HCT116 (cell line): Measurements from ENCODE around the gene YY1. TPM values are rescaled to one million over a fixed set of nuclear protein-coding genes. Genes with fewer than 3 reads are reported as not detected.

Experiments used
- ATAC-seq: fragments of 200-7000 bp; cut with Tn5 transposase; 2 replicates; pipeline ENCODE4 v1.9.1; 2020; ENCODE audit warnings: mild to moderate bottlenecking, moderate library complexity
- BruUV-seq: library from RNA; stranded (reverse); fragments of 400-500 nt; replicated peaks from 2 replicates; lab custom pipeline; 2021; lab: Mats Ljungman, UMichigan
- CTCF ChIA-PET: fragments of 300-600 bp; sonication (Branson Sonifier 250); formaldehyde crosslinking; loops from one replicate; lab custom pipeline; 2021; ENCODE audit warnings: antibody characterized with exemption; lab: Charles Lee
- POLR2A ChIA-PET: fragments of 300-600, 350-600 bp; sonication (Branson Sonifier 250); formaldehyde crosslinking; loops from one replicate; lab custom pipeline; 2021; ENCODE audit warnings: antibody characterized with exemption; lab: Charles Lee
- RAD21 ChIA-PET, 2 experiments: fragments of 300-600 bp; sonication (Branson Sonifier 250); formaldehyde crosslinking; loops; one replicate each; lab custom pipeline; 2023; ENCODE audit warnings: low total read pairs in 2 of 2; ENCODE audit not compliant: uncharacterized antibody in 2 of 2, unreplicated experiment in 2 of 2, low non-redundant PET in 1 of 2; lab: Charles Lee
- DNase-seq: peaks from one replicate; pipeline ENCODE4 v3.0.0-alpha.2; 2010; ENCODE audit warnings: low read depth, low spot score
- H2AFZ ChIP-seq: fragments of 200-600 bp; shearing (Covaris generic), sonication (generic); 2 replicates; pipeline ENCODE4 v1.6.1; 2017; ENCODE audit warnings: low read depth, mixed run types, mixed read lengths, antibody characterized with exemption, low read length; ENCODE audit not compliant: poor library complexity, severe bottlenecking
- H3K27ac ChIP-seq: 2 replicates; pipeline ENCODE4 v1.5.1; 2012; ENCODE audit warnings: low read depth, low read length
- H3K27me3 ChIP-seq: fragments of 200-600 bp; sonication (generic); 2 replicates; pipeline ENCODE4 v1.6.1; 2016; ENCODE audit warnings: mixed run types, low read length, mixed read lengths; ENCODE audit not compliant: insufficient read depth
- H3K36me3 ChIP-seq, 2 experiments: fragments of 200-500 bp in 1 of 2; fragments of 200-600 bp in 1 of 2; sonication (Bioruptor generic) in 1 of 2; sonication (generic) in 1 of 2; 2 replicates each; pipeline versions ENCODE4 v1.5.1 to v1.6.1; 2014 to 2016; ENCODE audit warnings: low read length in 2 of 2, inconsistent platforms in 1 of 2, mixed read lengths in 1 of 2, mixed run types in 1 of 2; ENCODE audit not compliant: insufficient read depth in 2 of 2, control insufficient read depth in 1 of 2
- H3K4me1 ChIP-seq, 2 experiments: fragments of 200-600 bp in 1 of 2; sonication (generic) in 1 of 2; 2 replicates each; pipeline versions ENCODE4 v1.5.1 to v1.6.1; 2012 to 2017; ENCODE audit warnings: low read length in 2 of 2, inconsistent platforms in 1 of 2, mild to moderate bottlenecking in 1 of 2, mixed read lengths in 1 of 2, mixed run types in 1 of 2, moderate library complexity in 1 of 2; ENCODE audit not compliant: insufficient read depth in 2 of 2, control insufficient read depth in 1 of 2
- H3K4me2 ChIP-seq: fragments of 200-600 bp; sonication (generic); 2 replicates; pipeline ENCODE4 v1.6.1; 2017; ENCODE audit warnings: mixed run types, low read length, mixed read lengths
- H3K4me3 ChIP-seq, 2 experiments: fragments of 200-600 bp in 1 of 2; sonication (generic) in 1 of 2; replicated peaks in 1 of 2; 2 replicates each; pipeline ENCODE4 v1.5.1; 2011 to 2016; ENCODE audit warnings: low read length in 2 of 2, control low read depth in 1 of 2, low read depth in 1 of 2, mild to moderate bottlenecking in 1 of 2, mixed read lengths in 1 of 2, mixed run types in 1 of 2
- H3K79me2 ChIP-seq: fragments of 200-600 bp; sonication (generic); 2 replicates; pipeline ENCODE4 v1.6.1; 2017; ENCODE audit warnings: mild to moderate bottlenecking, mixed run types, low read length, moderate library complexity, mixed read lengths; ENCODE audit not compliant: insufficient read depth
- H3K9ac ChIP-seq: fragments of 200-600 bp; sonication (generic); 2 replicates; pipeline ENCODE4 v1.6.1; 2016; ENCODE audit warnings: low read length, mixed read lengths
- H3K9me2 ChIP-seq: fragments of 200-600 bp; sonication (generic), shearing (Covaris generic); 2 replicates; pipeline ENCODE4 v1.6.1; 2017; ENCODE audit warnings: mixed run types, mild to moderate bottlenecking, moderate library complexity; ENCODE audit not compliant: insufficient read depth
- H3K9me3 ChIP-seq, 2 experiments: fragments of 200-500 bp in 1 of 2; fragments of 200-600 bp in 1 of 2; sonication (Bioruptor generic) in 1 of 2; sonication (generic) in 1 of 2; 2 replicates each; pipeline ENCODE4 v1.6.1; 2014 to 2017; ENCODE audit warnings: low read length in 2 of 2, mixed read lengths in 2 of 2, inconsistent platforms in 1 of 2, low read depth in 1 of 2, mild to moderate bottlenecking in 1 of 2, mixed run types in 1 of 2, moderate library complexity in 1 of 2; ENCODE audit not compliant: control insufficient read depth in 1 of 2, insufficient read depth in 1 of 2
- H4K20me1 ChIP-seq: fragments of 200-600 bp; sonication (generic), shearing (Covaris generic); 2 replicates; pipeline ENCODE4 v1.6.1; 2017; ENCODE audit warnings: mixed run types, mild to moderate bottlenecking, moderate library complexity; ENCODE audit not compliant: insufficient read depth
- ATF3 ChIP-seq: IDR thresholded peaks from 2 replicates; pipeline ENCODE4 v1.6.1; 2012
- CEBPB ChIP-seq: IDR thresholded peaks from 2 replicates; pipeline ENCODE4 v1.6.1; 2012; ENCODE audit warnings: low read depth
- CTCF ChIP-seq, 3 experiments: fragments of 200-600 bp in 1 of 3; sonication (generic) in 1 of 3; IDR thresholded peaks in 2 of 3; conservative IDR thresholded peaks in 1 of 3; 2 replicates each; pipeline ENCODE4 v1.5.1; 2012 to 2017; ENCODE audit warnings: low read depth in 2 of 3, low read length in 2 of 3, antibody characterized with exemption in 1 of 3, borderline replicate concordance in 1 of 3, control low read depth in 1 of 3, mild to moderate bottlenecking in 1 of 3, mixed read lengths in 1 of 3, mixed run types in 1 of 3, moderate library complexity in 1 of 3; ENCODE audit not compliant: insufficient read depth in 1 of 3
- EGR1 ChIP-seq: IDR thresholded peaks from 2 replicates; pipeline ENCODE4 v1.6.1; 2012; ENCODE audit warnings: low read depth
- EZH2phosphoT487 ChIP-seq: fragments of 200-600 bp; IDR thresholded peaks from 2 replicates; pipeline ENCODE4 v1.6.1; 2018; ENCODE audit warnings: antibody characterized with exemption, borderline replicate concordance
- FOSL1 ChIP-seq: IDR thresholded peaks from 2 replicates; pipeline ENCODE4 v1.6.1; 2012; ENCODE audit warnings: low read depth
- JUND ChIP-seq: IDR thresholded peaks from 2 replicates; pipeline ENCODE4 v1.6.1; 2012
- POLR2AphosphoS5 ChIP-seq: IDR thresholded peaks from 2 replicates; pipeline ENCODE4 v1.6.1; 2011; ENCODE audit warnings: mild to moderate bottlenecking, low read depth, low read length, moderate library complexity
- RAD21 ChIP-seq: IDR thresholded peaks from 2 replicates; pipeline ENCODE4 v1.6.1; 2012; ENCODE audit warnings: low read depth, mild to moderate bottlenecking
- REST ChIP-seq: IDR thresholded peaks from 2 replicates; pipeline ENCODE4 v1.6.1; 2012; ENCODE audit warnings: low read depth
- SP1 ChIP-seq: IDR thresholded peaks from 2 replicates; pipeline ENCODE4 v1.6.1; 2012; ENCODE audit warnings: low read depth
- SRF ChIP-seq: IDR thresholded peaks from 2 replicates; pipeline ENCODE4 v1.6.1; 2012; ENCODE audit warnings: low read depth
- YY1 ChIP-seq: IDR thresholded peaks from 2 replicates; pipeline ENCODE4 v1.6.1; 2011; ENCODE audit warnings: low read length, low read depth, moderate library complexity, mild to moderate bottlenecking; ENCODE audit not compliant: insufficient replicate concordance; ENCODE audit errors: extremely low read depth
- ZNF274 ChIP-seq: fragments of 200-500 bp; sonication (Bioruptor generic); IDR thresholded peaks from 2 replicates; pipeline ENCODE4 v1.6.1; 2014; ENCODE audit warnings: mild to moderate bottlenecking, low read depth, low read length, inconsistent platforms
- intact Hi-C: fragments of 100-400 bp; cut with micrococcal nuclease; formaldehyde crosslinking; loops from 2 replicates; pipeline ENCODE4 v1.10.0; 2022
- total RNA-seq: library from RNA; stranded (reverse); gene quantifications from one replicate; pipeline ENCODE4 v1.2.1, GENCODE V29; 2021; ENCODE audit not compliant: unreplicated experiment

The YY1 gene
- total RNA-seq, 1 experiment from 2014 or later: 111 TPM

GRCh38 chr14:100323942-100324307, 85.0 kb downstream of the YY1 start (continued):
- no peak for TF ChIP-seq REST
- TF ChIP-seq CTCF (IDR thresholded peaks at IDR 0.05 in 2 of 3, conservative IDR thresholded peaks at IDR 0.05 in 1 of 3; ENCODE audit: borderline replicate concordance in 1 of 3, insufficient read depth in 1 of 3, low read depth in 2 of 3, low read length in 2 of 3): no peak
- TF ChIP-seq, all 23 proteins: peak for 0

GRCh38 chr14:100325231-100325632, 86.3 kb downstream of the YY1 start:
- POLR2A ChIA-PET: no interaction called here
- no peak for ATAC-seq
- TF ChIP-seq JUND (no peak), EZH2phosphoT487 (no peak), CEBPB (no peak), REST (no peak), YY1 (no peak), SP1 (no peak), ZNF274 (no peak), ATF3 (no peak), EGR1 (no peak), RAD21 (no peak), SRF (no peak), FOSL1 (no peak), POLR2AphosphoS5 (no peak)

More at GRCh38 chr14:100325231-100325632, 86.3 kb downstream of the YY1 start:
- no peaks in the 10 kb centered on the region for H3K9me3 ChIP-seq
- no peaks in the 10 kb centered on the region; a peak in 1 of 4 replicates for H3K4me1 ChIP-seq
- no peak overlapping the region for H3K4me3 ChIP-seq
- DNase-seq: no peak
- H3K9ac ChIP-seq: no peak overlapping the region
- no peak overlapping the region for H2AFZ ChIP-seq
- H3K9me2 ChIP-seq: no peaks in the 10 kb centered on the region
- BruUV-seq: no TSS peak
- ChIA-PET CTCF (no interaction called here), RAD21 (no interaction called here)
- no peaks in the 10 kb centered on the region for H3K79me2 ChIP-seq
- H3K27ac ChIP-seq: no peak overlapping the region
- no peaks in the 10 kb centered on the region for H3K27me3 ChIP-seq
- no peak overlapping the region for H3K4me2 ChIP-seq
- H4K20me1 ChIP-seq: no peaks in the 10 kb centered on the region
- intact Hi-C loops: no loop called here
- H3K36me3 ChIP-seq: no peaks in the 10 kb centered on the region
